BJ (cell line): ENCODE data around the gene GAR1. TPM values are rescaled to one million over a fixed set of nuclear protein-coding genes. Genes with fewer than 3 reads are reported as not detected.

Source experiments
- CTCF ChIA-PET: fragments of 350-600 bp; formaldehyde crosslinking; extraction: SDS; loops from one replicate; lab custom pipeline; 2021; ENCODE audit warnings: antibody characterized with exemption, inconsistent platforms; lab: Yijun Ruan, JAX
- POLR2A ChIA-PET: fragments of 300-600 bp; sonication (Branson Sonifier 250); formaldehyde crosslinking; extraction: SDS; loops from one replicate; lab custom pipeline; 2021; ENCODE audit warnings: antibody characterized with exemption; lab: Charles Lee
- DNase-seq: peaks from one replicate; pipeline ENCODE4 v3.0.0-alpha.2; 2011; ENCODE audit warnings: low read depth
- H3K27me3 ChIP-seq: 2 replicates; pipeline ENCODE4 v1.6.0; 2011; ENCODE audit warnings: low read length; ENCODE audit not compliant: control insufficient read depth, insufficient read depth
- H3K36me3 ChIP-seq: 2 replicates; pipeline ENCODE4 v1.5.1; 2011; ENCODE audit warnings: low read length; ENCODE audit not compliant: control insufficient read depth, insufficient read depth
- H3K4me3 ChIP-seq: 2 replicates; pipeline ENCODE4 v1.5.1; 2011; ENCODE audit warnings: low read depth, mild to moderate bottlenecking, control low read depth, low read length
- polyA plus RNA-seq: library from polyadenylated mRNA; depleted of rRNA; stranded (reverse); fragments of >200 nt; gene quantifications from 2 replicates; pipeline ENCODE4 v1.2.3, GENCODE V29; 2011
- TF ChIP-seq, protein P1 (sequence below): IDR thresholded peaks from 2 replicates; pipeline ENCODE4 v1.5.1; 2011; ENCODE audit warnings: low read depth, mild to moderate bottlenecking, control low read depth, inconsistent platforms, low read length, moderate library complexity; ENCODE audit not compliant: insufficient read depth

The GAR1 gene
- polyA plus RNA-seq, 1 experiment = 5.8 TPM

DNA sequence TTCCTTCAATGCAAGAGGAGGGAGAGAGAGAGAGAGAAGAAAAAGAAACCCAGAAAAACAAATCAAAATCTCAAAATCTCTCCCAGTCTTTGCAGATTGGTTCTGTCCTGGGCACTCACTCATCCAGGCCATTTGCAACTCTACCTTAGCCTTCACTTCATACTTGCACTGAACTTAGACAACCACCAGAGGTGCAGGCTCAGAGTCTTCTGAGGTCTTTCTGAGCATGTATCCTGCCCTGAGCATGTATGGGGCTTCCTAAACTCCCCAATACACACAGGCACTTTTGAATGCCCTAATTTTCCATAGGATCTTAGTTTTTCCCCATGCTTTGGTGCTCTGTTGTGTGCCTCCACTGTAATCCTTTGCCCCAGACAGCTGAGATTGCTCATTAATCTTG is 16.7 kb upstream of the GAR1 start:
- H3K36me3 ChIP-seq = no peaks in the 10 kb centered on the region
- POLR2A ChIA-PET = no interaction called here
- TF ChIP-seq, protein P1, sequence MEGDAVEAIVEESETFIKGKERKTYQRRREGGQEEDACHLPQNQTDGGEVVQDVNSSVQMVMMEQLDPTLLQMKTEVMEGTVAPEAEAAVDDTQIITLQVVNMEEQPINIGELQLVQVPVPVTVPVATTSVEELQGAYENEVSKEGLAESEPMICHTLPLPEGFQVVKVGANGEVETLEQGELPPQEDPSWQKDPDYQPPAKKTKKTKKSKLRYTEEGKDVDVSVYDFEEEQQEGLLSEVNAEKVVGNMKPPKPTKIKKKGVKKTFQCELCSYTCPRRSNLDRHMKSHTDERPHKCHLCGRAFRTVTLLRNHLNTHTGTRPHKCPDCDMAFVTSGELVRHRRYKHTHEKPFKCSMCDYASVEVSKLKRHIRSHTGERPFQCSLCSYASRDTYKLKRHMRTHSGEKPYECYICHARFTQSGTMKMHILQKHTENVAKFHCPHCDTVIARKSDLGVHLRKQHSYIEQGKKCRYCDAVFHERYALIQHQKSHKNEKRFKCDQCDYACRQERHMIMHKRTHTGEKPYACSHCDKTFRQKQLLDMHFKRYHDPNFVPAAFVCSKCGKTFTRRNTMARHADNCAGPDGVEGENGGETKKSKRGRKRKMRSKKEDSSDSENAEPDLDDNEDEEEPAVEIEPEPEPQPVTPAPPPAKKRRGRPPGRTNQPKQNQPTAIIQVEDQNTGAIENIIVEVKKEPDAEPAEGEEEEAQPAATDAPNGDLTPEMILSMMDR = no peak
- DNase-seq = no peak
- CTCF ChIA-PET = no interaction called here
- no peaks in the 10 kb centered on the region; the same call in 1 of the 2 replicates for H3K27me3 ChIP-seq
- no peak overlapping the region for H3K4me3 ChIP-seq

DNA sequence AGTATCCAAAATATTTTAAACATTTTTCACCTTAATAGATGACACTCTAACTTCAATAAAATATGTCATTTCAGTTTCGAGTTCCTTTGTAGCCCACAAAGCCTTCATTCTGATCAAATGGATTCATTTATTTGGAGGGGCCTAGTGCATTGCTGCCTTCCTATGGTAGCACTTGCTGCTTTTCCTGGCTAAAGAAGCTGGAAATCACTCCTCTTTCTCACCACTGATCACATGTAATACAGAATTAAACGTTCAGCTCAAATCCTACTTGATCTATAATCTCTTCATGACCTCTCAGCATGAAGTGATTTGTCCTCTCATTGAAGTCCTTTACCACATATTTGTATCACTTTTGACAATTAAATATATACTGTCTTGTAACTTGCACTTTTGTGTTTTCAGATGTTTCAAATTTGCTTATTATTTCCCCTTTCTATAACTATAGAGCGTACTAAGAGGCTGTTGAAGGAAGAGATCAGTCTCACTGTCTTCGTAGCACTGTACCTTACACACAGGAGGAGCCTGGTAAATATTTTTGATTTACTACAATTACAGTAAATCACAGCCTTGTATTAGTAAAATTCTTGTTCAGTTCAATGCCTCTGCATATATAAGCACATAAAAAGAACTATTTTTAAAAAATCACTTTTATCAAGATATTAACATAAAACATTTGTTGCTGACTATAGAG is 14.3 kb upstream of the GAR1 start:
- POLR2A ChIA-PET = interaction anchor here (0.7 kb wide), 1 partner anchor 364 kb away, joined by 4 read pairs; no protein-coding TSS in a partner anchor
- Histone ChIP-seq H3K27me3 (no peaks in the 10 kb centered on the region; the same call in 1 of the 2 replicates), H3K36me3 (no peaks in the 10 kb centered on the region), H3K4me3 (no peak overlapping the region)
- CTCF ChIA-PET = no interaction called here
- TF ChIP-seq, protein P1 = no peak
- DNase-seq = no peak

DNA sequence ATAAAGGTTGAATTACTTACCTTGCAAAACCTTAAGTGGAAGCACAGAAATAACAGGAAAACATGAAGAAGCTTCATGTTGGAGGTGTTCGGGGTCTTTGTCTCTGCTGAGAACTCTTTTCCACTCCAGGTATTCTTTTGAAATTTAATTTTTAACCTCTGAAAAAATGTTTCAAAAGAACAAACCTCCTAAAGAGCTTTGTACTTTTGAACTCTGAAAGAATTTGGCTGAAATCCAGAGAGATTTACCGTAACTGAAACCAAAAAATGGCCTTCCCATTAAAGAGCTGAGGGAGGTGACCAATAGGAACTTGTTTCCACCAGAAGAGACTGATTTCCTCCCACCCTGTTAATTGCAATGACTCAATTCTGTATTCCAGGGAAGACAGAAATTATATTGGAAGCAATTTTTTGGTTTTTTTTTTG is 13.7 kb upstream of the GAR1 start, which contains the start of gene CFI:
TSS of gene CFI (minus strand) at position 105 of the 425 bp plus-strand sequence. CDS start at position 77, 28 bp downstream.
- ChIA-PET CTCF (interaction anchor here (0.7 kb wide), 1 partner anchor 380 kb away, joined by 3 read pairs; no protein-coding TSS in a partner anchor), POLR2A (interaction anchor here (0.7 kb wide), 1 partner anchor 365 kb away, joined by 4 read pairs; no protein-coding TSS in a partner anchor)
- TF ChIP-seq, protein P1 = no peak
- DNase-seq = peak; percentile 30
- Histone ChIP-seq H3K27me3 (no peaks in the 10 kb centered on the region; the same call in 1 of the 2 replicates), H3K36me3 (no peaks in the 10 kb centered on the region), H3K4me3 (no peak within 1 kb of the TSS)

DNA sequence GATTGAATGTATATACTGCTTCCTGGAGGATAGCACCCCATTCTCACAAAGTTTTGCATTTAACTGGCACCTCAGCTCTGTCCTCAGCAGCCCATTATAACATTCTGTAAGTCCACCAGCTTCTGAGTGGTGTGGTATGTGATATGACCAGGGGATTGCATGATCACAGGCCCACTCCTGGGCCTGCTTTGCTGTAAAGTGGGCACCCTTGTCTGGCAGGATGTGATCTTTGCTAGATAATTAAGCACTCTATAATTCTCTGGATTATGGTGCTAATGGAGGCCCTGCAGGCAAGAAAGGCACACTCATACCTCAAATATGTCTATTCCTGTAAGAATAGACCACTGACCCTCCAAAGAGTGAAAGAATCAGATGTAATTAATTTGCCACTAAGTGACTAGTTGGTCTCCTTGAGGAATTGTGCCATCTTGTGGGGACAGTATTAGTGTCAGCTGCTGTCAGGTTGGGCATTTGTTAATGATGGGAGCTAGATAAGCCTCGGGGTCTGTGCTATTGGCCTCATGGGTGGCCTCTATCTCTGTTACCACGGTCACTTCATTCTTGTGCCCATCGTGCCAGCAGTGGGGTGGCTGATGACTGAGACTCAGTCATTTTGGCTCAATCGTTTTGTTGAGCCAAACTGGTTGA is 11.5 kb upstream of the GAR1 start:
- DNase-seq = no peak
- Histone ChIP-seq H3K27me3 (no peaks in the 10 kb centered on the region; the same call in 1 of the 2 replicates), H3K4me3 (no peak overlapping the region), H3K36me3 (no peaks in the 10 kb centered on the region)
- POLR2A ChIA-PET = interaction anchor here (0.7 kb wide), 1 partner anchor 173 kb away, joined by 3 read pairs; no protein-coding TSS in a partner anchor
- TF ChIP-seq, protein P1 = peak; percentile 49
- CTCF ChIA-PET = interaction anchor here (0.7 to 2.2 kb wide), 8 partner anchors 9 to 386 kb away, joined by 3 to 7 read pairs (median 4); partner anchors contain the start of gene CASP6

DNA sequence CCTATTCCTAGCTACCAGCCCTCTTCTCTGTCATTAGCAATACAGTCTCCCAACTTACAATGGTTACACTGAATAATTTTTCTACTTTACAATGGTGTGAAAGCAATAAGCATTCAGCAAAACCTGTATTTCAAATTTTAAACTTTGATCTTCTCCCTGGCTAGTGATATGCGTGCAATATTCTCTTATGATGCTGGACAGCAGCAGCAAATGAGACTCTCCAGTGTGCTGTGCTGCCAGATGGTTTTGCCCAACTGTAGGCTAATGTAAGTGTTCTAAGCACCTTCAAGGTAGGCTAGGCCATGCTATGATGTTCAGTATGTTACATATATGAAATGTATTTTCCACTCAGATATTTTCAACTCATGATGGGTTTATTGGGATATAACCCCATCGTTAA is 5.9 kb upstream of the GAR1 start:
- ChIA-PET POLR2A (no interaction called here), CTCF (no interaction called here)
- no peaks in the 10 kb centered on the region for H3K36me3 ChIP-seq
- TF ChIP-seq, protein P1 = no peak
- no peak overlapping the region for H3K4me3 ChIP-seq
- no peak for DNase-seq
- H3K27me3 ChIP-seq = no peaks in the 10 kb centered on the region
